Measurements from ENCODE around the gene TAF8.
"Not testable (repeated sequence)": the region's sequence is repeated elsewhere in the genome, so short reads cannot be mapped to it uniquely, and the experiment has no call there.

TAF8 gene

GRCh38 chr6:42050297-42051267 is at the start of gene TAF8:
Gene TAF8 (plus strand): TSS chr6:42050524. CDS start chr6:42050542, 18 bp downstream.
- Histone ChIP-seq H3K9me2 (replicated peaks; ENCODE audit: insufficient read depth, low read length) (no peaks in the 10 kb centered on the region), H3K4me3 (ENCODE audit: low read length) (peak within 1 kb of the TSS; percentile 96)
- DNase-seq, result peak; percentile 92

GRCh38 chr6:42001506-42001905 is 48.8 kb upstream of the TAF8 start:
- H3K27ac ChIP-seq (ENCODE audit: low read length), result no peak overlapping the region
- no peaks in the 10 kb centered on the region for H3K9me2 ChIP-seq (replicated peaks; ENCODE audit: insufficient read depth, low read length)
- no peak overlapping the region for H2AFZ ChIP-seq (ENCODE audit: low read length)
- TF ChIP-seq EZH2phosphoT487 (IDR thresholded peaks at IDR 0.05; ENCODE audit: low read length) (no peak), CTCF (IDR thresholded peaks at IDR 0.05; ENCODE audit: low read length) (no peak), EZH2 (optimal IDR thresholded peaks at IDR 0.05; ENCODE audit: low read depth, low read length) (no peak)
- H3K79me2 ChIP-seq (ENCODE audit: low read length), result no peaks in the 10 kb centered on the region
- no peak overlapping the region for H3K4me2 ChIP-seq (ENCODE audit: low read depth, low read length)
- no peaks in the 10 kb centered on the region for H3K4me1 ChIP-seq (ENCODE audit: low read length)
- no peaks in the 10 kb centered on the region for H3F3A ChIP-seq (ENCODE audit: insufficient read depth, low read length)
- H3K9ac ChIP-seq (ENCODE audit: low read length), result no peak overlapping the region
- no peaks in the 10 kb centered on the region for H4K20me1 ChIP-seq (ENCODE audit: insufficient read depth, low read length)
- H3K27me3 ChIP-seq (replicated peaks; ENCODE audit: insufficient read depth, low read length), result no peaks in the 10 kb centered on the region
- DNase-seq, result no peak
- no peaks in the 10 kb centered on the region for H3K9me3 ChIP-seq (replicated peaks; ENCODE audit: insufficient read depth, low read length)
- no peaks in the 10 kb centered on the region for H3K36me3 ChIP-seq (replicated peaks; ENCODE audit: insufficient read depth, low read length)
- H3K4me3 ChIP-seq (ENCODE audit: low read length), result no peak overlapping the region

More at GRCh38 chr6:42050297-42051267, at the start of gene TAF8:
- Histone ChIP-seq H3K9me3 (replicated peaks; ENCODE audit: insufficient read depth, low read length) (no peaks in the 10 kb centered on the region), H3K36me3 (replicated peaks; ENCODE audit: insufficient read depth, low read length) (no peaks in the 10 kb centered on the region), H3K4me1 (ENCODE audit: low read length) (peaks cover 9% of the 10 kb centered on the region), H3K79me2 (ENCODE audit: low read length) (peaks cover 9% of the 10 kb centered on the region; the same call in 1 of the 2 replicates), H3K9ac (ENCODE audit: low read length) (peak within 1 kb of the TSS; percentile 91), H3K4me2 (ENCODE audit: low read depth, low read length) (peak within 1 kb of the TSS; percentile 99), H3K27ac (ENCODE audit: low read length) (peak within 1 kb of the TSS; percentile 91), H2AFZ (ENCODE audit: low read length) (peak within 1 kb of the TSS; percentile 93), H3F3A (ENCODE audit: insufficient read depth, low read length) (peaks cover 17% of the 10 kb centered on the region; the same call in 1 of the 2 replicates), H3K27me3 (replicated peaks; ENCODE audit: insufficient read depth, low read length) (peaks cover 27% of the 10 kb centered on the region), H4K20me1 (ENCODE audit: insufficient read depth, low read length) (no peaks in the 10 kb centered on the region)
- TF ChIP-seq EZH2phosphoT487 (IDR thresholded peaks at IDR 0.05; ENCODE audit: low read length) (no peak), CTCF (IDR thresholded peaks at IDR 0.05; ENCODE audit: low read length) (no peak), EZH2 (optimal IDR thresholded peaks at IDR 0.05; ENCODE audit: low read depth, low read length) (no peak)

GRCh38 chr6:42003658-42004057 is 46.7 kb upstream of the TAF8 start:
- not testable (repeated sequence) for H2AFZ ChIP-seq (ENCODE audit: low read length); H3K4me2 ChIP-seq (ENCODE audit: low read depth, low read length); H3F3A ChIP-seq (ENCODE audit: insufficient read depth, low read length); DNase-seq; H3K4me3 ChIP-seq (ENCODE audit: low read length); H3K27ac ChIP-seq (ENCODE audit: low read length); H3K9ac ChIP-seq (ENCODE audit: low read length); H3K9me3 ChIP-seq (replicated peaks; ENCODE audit: insufficient read depth, low read length); H3K36me3 ChIP-seq (replicated peaks; ENCODE audit: insufficient read depth, low read length); H4K20me1 ChIP-seq (ENCODE audit: insufficient read depth, low read length); H3K27me3 ChIP-seq (replicated peaks; ENCODE audit: insufficient read depth, low read length); H3K9me2 ChIP-seq (replicated peaks; ENCODE audit: insufficient read depth, low read length); H3K4me1 ChIP-seq (ENCODE audit: low read length); H3K79me2 ChIP-seq (ENCODE audit: low read length)

All from MM.1S (cell line).